Naive B cell (primary cell): ENCODE measurements around the gene CDK5. TPM values are rescaled to one million over a fixed set of nuclear protein-coding genes. Genes with fewer than 3 reads are reported as not detected.
"Not testable (repeated sequence)": the region's sequence is repeated elsewhere in the genome, so short reads cannot be mapped to it uniquely, and the experiment has no call there.

ENCODE experiments used
- ATAC-seq, 2 donors: fragments of 150-1000 bp; cut with Tn5 transposase; 2 replicates each; pipeline ENCODE4 v1.10.0; 2021; ENCODE audit warnings: low read depth in 2 of 2, mild to moderate bottlenecking in 2 of 2, moderate library complexity in 2 of 2
- DNase-seq: peaks from one replicate; pipeline ENCODE4 v3.0.0; 2022
- H3K27ac Mint-ChIP-seq, 6 donors: one replicate each; pipeline ENCODE4 v1.8.0; 2020 to 2022; ENCODE audit warnings: mild to moderate bottlenecking in 6 of 6, mixed read lengths in 6 of 6, moderate library complexity in 5 of 6, inconsistent platforms in 2 of 6
- H3K27me3 Mint-ChIP-seq, 3 donors: one replicate each; pipeline ENCODE4 v1.8.0; 2021 to 2022; ENCODE audit warnings: mixed read lengths in 3 of 3, mild to moderate bottlenecking in 1 of 3
- H3K36me3 Mint-ChIP-seq, 2 donors: one replicate each; pipeline ENCODE4 v1.8.0; 2020 to 2022; ENCODE audit warnings: mixed read lengths in 2 of 2, inconsistent platforms in 1 of 2, mild to moderate bottlenecking in 1 of 2
- H3K4me1 Mint-ChIP-seq, 3 donors: one replicate each; pipeline ENCODE4 v1.8.0; 2020 to 2022; ENCODE audit warnings: mixed read lengths in 3 of 3, inconsistent platforms in 1 of 3, mild to moderate bottlenecking in 1 of 3, moderate library complexity in 1 of 3
- H3K4me3 Mint-ChIP-seq, 8 donors: one replicate each; pipeline ENCODE4 v1.8.0; 2020 to 2022; ENCODE audit warnings: mild to moderate bottlenecking in 8 of 8, mixed read lengths in 8 of 8, moderate library complexity in 8 of 8, inconsistent platforms in 2 of 8
- H3K9me3 Mint-ChIP-seq, 7 donors: one replicate each; pipeline ENCODE4 v1.8.0; 2020 to 2022; ENCODE audit warnings: mixed read lengths in 7 of 7, mild to moderate bottlenecking in 5 of 7, inconsistent platforms in 2 of 7, moderate library complexity in 1 of 7
- polyA plus RNA-seq, 6 donors: library from polyadenylated mRNA; unstranded; fragments of 300-500 nt; fragmentation: Illumina TruSeq; gene quantifications; one replicate each; pipeline ENCODE4 v1.2.3, GENCODE V29; 2021; ENCODE audit warnings: low read depth in 6 of 6

CDK5 gene
- polyA plus RNA-seq, 6 donors from 2014 or later: 7.3 to 10.5 (median 9.6) TPM

GRCh38 chr7:151053751-151054150 lies 3.9 kb downstream of the CDK5 start:
- no peak overlapping the region for H3K27ac Mint-ChIP-seq
- peaks cover 0 to 19% of the 10 kb centered on the region in 2 donors for H3K36me3 Mint-ChIP-seq
- H3K4me1 Mint-ChIP-seq: peaks cover 12 to 25% (median 18%) of the 10 kb centered on the region in 3 donors
- ATAC-seq (no peak), DNase-seq (no peak)
- peaks cover 5 to 28% (median 27%) of the 10 kb centered on the region in 3 donors for H3K27me3 Mint-ChIP-seq
- H3K4me3 Mint-ChIP-seq: no peak overlapping the region
- H3K9me3 Mint-ChIP-seq: no peaks in the 10 kb centered on the region

- Mint-ChIP-seq H3K9me3 (no peaks in the 10 kb centered on the region), H3K4me1 (peaks cover 9 to 19% (median 12%) of the 10 kb centered on the region in 3 donors), H3K4me3 (no peak overlapping the region), H3K36me3 (peaks cover 0 to 19% of the 10 kb centered on the region in 2 donors), H3K27me3 (peaks cover 5 to 28% (median 27%) of the 10 kb centered on the region in 3 donors), H3K27ac (no peak overlapping the region)
- DNase-seq (no peak), ATAC-seq (no peak)
Observed at GRCh38 chr7:151053096-151053495, 4.6 kb downstream of the CDK5 start.

DNA sequence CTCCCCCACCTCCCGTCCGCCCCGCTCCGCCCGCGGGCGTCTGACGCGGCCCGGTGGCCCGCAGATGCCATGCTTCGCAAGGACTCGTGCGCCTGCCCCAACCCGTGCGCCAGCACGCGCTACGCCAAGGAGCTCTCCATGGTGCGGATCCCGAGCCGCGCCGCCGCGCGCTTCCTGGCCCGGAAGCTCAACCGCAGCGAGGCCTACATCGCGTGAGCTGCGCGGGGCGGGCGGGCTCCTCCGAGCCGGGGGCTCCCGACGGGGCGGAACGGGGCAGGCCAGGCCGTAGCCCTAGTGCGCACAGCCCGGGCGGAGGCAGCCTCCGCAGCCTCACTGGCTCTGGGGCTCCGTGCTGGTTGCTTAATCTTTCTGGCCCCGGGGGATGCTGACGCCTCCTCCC lies 6.6 kb downstream of the CDK5 start:
- peak; percentile 35 for DNase-seq
- Mint-ChIP-seq H3K36me3 (peaks cover 0 to 19% of the 10 kb centered on the region in 2 donors), H3K27me3 (peaks cover 5 to 28% (median 27%) of the 10 kb centered on the region in 3 donors), H3K27ac (no peak overlapping the region), H3K9me3 (no peaks in the 10 kb centered on the region), H3K4me1 (peaks cover 0 to 6% (median 0%) of the 10 kb centered on the region in 3 donors), H3K4me3 (no peak overlapping the region)
- ATAC-seq: peak; percentile 70 to 74

GRCh38 chr7:151048911-151049463 lies 8.7 kb downstream of the CDK5 start:
- ATAC-seq: no peak
- DNase-seq: no peak
- Mint-ChIP-seq H3K4me3 (no peak overlapping the region), H3K4me1 (peaks cover 0 to 6% (median 0%) of the 10 kb centered on the region in 3 donors), H3K9me3 (no peaks in the 10 kb centered on the region), H3K36me3 (peaks cover 0 to 13% of the 10 kb centered on the region in 2 donors), H3K27ac (no peak overlapping the region), H3K27me3 (peaks cover 5 to 27% (median 23%) of the 10 kb centered on the region in 3 donors)

DNA sequence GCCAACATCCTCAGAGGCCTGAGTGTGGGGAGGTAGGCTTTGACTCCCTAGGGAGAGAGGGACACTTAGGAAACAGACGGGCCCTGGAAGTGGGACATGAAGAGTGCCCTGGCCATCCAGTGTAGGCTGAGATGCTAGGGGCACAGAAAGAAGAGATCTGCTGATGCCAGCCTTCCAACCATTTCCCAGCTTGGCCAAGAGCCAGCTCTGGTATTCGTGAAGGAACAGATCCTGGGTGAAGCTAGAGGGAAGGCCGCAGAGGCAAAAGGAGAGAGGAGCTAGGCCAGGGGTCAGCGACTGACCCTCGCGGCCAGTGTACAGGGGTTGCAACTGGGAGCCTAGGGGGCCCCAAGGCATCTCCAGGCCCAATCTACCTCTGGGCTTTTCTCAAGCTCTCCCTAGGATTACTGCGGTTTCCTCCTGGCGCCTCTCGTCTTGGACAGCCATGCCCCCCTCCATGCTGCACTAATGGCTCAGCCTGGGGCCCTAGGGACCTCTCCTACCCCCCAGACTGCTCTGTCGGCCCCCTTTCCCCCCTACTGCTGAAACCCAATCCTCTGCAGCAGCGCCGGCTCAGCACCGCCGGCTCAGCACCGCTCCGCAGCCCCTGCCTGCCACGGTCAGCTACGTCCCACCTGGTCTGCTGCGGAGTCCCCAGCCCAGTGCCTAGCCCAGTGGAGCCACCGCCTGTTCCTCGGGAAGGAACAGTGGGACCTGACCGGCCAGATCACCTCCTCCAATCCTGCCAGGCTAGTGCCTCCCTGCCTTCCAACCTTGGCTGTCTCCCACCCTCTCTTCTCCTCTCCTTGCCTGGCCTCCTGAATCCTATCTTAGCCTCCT lies 9.5 kb downstream of the CDK5 start, which contains the start of gene ASIC3:
TSS of gene ASIC3 (plus strand) at position 556 of the 840 bp plus-strand sequence. CDS start 355 bp downstream, outside the sequence.
- Mint-ChIP-seq H3K4me1 (peaks cover 0 to 6% (median 0%) of the 10 kb centered on the region in 3 donors), H3K27ac (peak within 1 kb of the TSS in 3 of 6 donors; percentile 4 to 62 (median 39)), H3K4me3 (peak within 1 kb of the TSS in 1 of 8 donors; percentile 59)

GRCh38 chr7:151046603-151047573 lies 10.8 kb downstream of the CDK5 start:
- no peak for ATAC-seq
- H3K27ac Mint-ChIP-seq: peak overlapping the region in 2 of 6 donors; percentile 4 to 39
- H3K4me1 Mint-ChIP-seq: peaks cover 0 to 2% (median 0%) of the 10 kb centered on the region in 3 donors
- no peaks in the 10 kb centered on the region for H3K36me3 Mint-ChIP-seq
- H3K9me3 Mint-ChIP-seq: no peaks in the 10 kb centered on the region
- peaks cover 0 to 17% (median 9%) of the 10 kb centered on the region in 3 donors for H3K27me3 Mint-ChIP-seq
- H3K4me3 Mint-ChIP-seq: no peak overlapping the region
- DNase-seq: no peak

More for the DNA sequence above, 9.5 kb downstream of the CDK5 start, which contains the start of gene ASIC3:
- no peaks in the 10 kb centered on the region for H3K9me3 Mint-ChIP-seq
- H3K36me3 Mint-ChIP-seq: peaks cover 0 to 11% of the 10 kb centered on the region in 2 donors
- peaks cover 5 to 27% (median 20%) of the 10 kb centered on the region in 3 donors for H3K27me3 Mint-ChIP-seq
- DNase-seq: no peak
- no peak for ATAC-seq

DNA sequence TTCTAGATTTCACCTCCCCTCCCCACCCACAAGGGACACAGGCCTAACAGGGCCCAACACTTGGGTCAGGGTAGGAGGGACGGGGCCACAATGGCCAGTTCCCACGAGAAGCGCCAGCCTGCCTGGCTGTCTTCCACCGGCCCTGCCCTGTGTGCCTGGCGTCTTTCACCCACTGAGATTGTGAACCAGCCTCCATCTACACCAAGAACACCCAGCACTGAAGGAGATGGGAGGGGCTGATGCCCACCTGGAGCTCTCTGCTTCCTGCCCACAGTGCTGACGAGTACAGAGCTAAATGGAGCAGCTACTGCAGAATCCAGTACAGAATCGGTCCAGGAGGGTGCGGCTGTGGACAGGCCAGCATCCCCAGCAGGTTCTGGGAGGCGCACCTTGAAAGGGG lies 11.7 kb downstream of the CDK5 start:
- H3K9me3 Mint-ChIP-seq: no peaks in the 10 kb centered on the region
- DNase-seq: no peak
- peaks cover 0 to 2% (median 0%) of the 10 kb centered on the region in 3 donors for H3K4me1 Mint-ChIP-seq
- peaks cover 0 to 12% (median 9%) of the 10 kb centered on the region in 3 donors for H3K27me3 Mint-ChIP-seq
- H3K36me3 Mint-ChIP-seq: no peaks in the 10 kb centered on the region
- H3K4me3 Mint-ChIP-seq: no peak overlapping the region
- no peak for ATAC-seq
- no peak overlapping the region for H3K27ac Mint-ChIP-seq

- Mint-ChIP-seq H3K27me3 (peaks cover 0 to 7% (median 6%) of the 10 kb centered on the region in 3 donors), H3K36me3 (no peaks in the 10 kb centered on the region), H3K4me1 (peaks cover 0 to 2% (median 0%) of the 10 kb centered on the region in 3 donors), H3K9me3 (no peaks in the 10 kb centered on the region), H3K27ac (no peak overlapping the region), H3K4me3 (no peak overlapping the region)
- DNase-seq: no peak
- ATAC-seq: no peak
Observed at GRCh38 chr7:151045262-151045661, 12.4 kb downstream of the CDK5 start.

- no peak for DNase-seq
- H3K4me3 Mint-ChIP-seq: no peak overlapping the region
- no peak overlapping the region for H3K27ac Mint-ChIP-seq
- no peak for ATAC-seq
- no peaks in the 10 kb centered on the region for H3K9me3 Mint-ChIP-seq
- H3K4me1 Mint-ChIP-seq: peaks cover 0 to 2% (median 0%) of the 10 kb centered on the region in 3 donors
- no peaks in the 10 kb centered on the region for H3K27me3 Mint-ChIP-seq
- no peaks in the 10 kb centered on the region for H3K36me3 Mint-ChIP-seq
Observed at GRCh38 chr7:151043959-151044358, 13.7 kb downstream of the CDK5 start.

DNA sequence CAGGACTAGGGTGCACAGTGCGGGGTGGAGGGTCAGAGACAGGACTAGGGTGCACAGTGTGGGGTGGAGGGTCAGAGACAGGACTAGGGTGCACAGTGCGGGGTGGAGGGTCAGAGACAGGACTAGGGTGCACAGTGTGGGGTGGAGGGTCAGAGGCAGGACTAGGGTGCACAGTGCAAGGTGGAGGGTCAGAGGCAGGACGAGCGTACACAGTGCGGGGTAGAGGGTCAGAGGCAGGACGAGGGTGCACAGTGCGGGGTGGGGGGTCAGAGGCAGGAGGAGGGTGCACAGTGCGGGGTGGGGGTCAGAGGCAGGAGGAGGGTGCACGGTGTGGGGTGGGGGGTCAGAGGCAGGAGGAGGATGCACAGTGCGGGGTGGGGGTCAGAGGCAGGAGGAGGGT lies 14.2 kb downstream of the CDK5 start:
- not testable (repeated sequence) for H3K36me3 Mint-ChIP-seq, H3K9me3 Mint-ChIP-seq, H3K27me3 Mint-ChIP-seq, DNase-seq, H3K4me1 Mint-ChIP-seq, ATAC-seq
- H3K4me3 Mint-ChIP-seq: peak overlapping the region in 1 of 8 donors; percentile 59
- H3K27ac Mint-ChIP-seq: peak overlapping the region in 1 of 6 donors; percentile 64

DNA sequence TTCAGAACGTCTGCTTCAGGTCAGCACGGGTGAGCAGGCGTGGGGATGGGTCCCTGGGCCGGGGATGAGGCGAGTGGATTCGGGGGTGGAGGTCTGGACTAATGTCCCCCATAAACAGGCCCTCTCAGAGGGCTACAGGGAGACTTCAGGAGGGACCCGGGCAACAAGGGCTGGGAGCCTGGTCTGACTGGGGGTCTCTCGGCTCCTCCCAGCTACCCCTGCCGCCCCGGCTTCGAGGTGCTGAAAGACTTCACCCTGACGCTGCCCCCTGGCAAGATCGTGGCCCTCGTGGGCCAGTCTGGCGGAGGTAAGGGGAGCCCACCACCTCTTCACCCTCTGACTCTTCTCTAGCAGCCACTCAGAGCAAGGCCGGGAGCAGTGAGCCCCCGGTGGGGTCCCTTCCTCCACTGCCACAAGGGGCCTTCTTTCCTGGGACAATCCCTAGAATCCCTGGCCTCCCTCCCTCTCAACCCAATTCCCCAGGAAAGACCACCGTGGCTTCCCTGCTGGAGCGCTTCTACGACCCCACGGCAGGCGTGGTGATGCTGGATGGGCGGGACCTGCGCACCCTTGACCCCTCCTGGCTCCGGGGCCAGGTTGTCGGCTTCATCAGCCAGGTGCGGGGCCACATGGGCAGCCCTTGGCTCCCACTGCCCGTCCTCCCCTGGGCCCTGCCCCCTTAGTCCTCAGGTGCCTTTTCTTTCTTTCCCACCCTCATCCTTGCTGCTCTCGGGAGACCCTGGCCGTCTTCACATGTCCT lies 16.9 kb downstream of the CDK5 start:
- Mint-ChIP-seq H3K27me3 (no peaks in the 10 kb centered on the region), H3K36me3 (no peaks in the 10 kb centered on the region), H3K9me3 (no peaks in the 10 kb centered on the region), H3K4me3 (no peak overlapping the region), H3K4me1 (no peaks in the 10 kb centered on the region), H3K27ac (no peak overlapping the region)
- ATAC-seq (no peak), DNase-seq (no peak)

DNA sequence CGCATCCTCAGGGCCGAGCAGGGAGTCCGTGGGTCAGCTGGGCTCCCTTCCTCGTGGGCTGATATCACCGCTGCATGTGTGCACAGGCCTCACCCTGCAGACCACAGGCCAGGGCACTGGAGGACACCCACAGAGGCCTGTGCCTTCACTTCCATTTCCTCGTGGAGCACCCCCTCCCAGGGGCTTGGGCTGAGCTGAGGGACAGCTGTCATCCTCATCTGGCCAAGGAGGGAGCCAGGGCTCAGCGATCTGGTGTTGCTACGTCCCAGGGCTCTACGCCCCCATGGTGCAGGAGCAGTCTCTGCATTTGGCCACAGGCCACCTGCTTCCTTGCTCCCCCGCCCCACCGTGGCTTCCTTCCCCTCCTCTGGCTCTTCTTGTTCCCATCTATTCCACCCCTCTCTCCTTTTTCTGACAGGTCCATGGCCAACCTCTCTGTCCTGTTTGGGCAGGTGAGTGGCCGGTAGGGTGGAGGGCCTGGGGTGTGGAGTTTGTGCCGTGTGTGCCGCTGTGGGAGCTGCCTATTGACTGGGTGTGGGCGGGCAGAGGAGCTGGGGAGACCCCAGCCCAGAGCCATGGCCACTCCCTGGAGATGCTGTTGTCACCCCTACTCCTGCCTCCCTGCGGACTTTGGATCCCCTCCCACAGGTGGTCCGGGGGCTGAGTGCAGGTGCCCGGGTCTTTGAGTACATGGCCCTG lies 17.7 kb downstream of the CDK5 start:
- no peaks in the 10 kb centered on the region for H3K36me3 Mint-ChIP-seq
- H3K4me3 Mint-ChIP-seq: peak overlapping the region in 1 of 8 donors; percentile 2

More for the DNA sequence above, 17.7 kb downstream of the CDK5 start:
- DNase-seq (no peak), ATAC-seq (no peak)
- H3K27ac Mint-ChIP-seq: peak overlapping the region in 1 of 6 donors; percentile 76
- H3K4me1 Mint-ChIP-seq: no peaks in the 10 kb centered on the region
- H3K9me3 Mint-ChIP-seq: no peaks in the 10 kb centered on the region
- no peaks in the 10 kb centered on the region for H3K27me3 Mint-ChIP-seq
